Activated T-helper 2 cell treated with anti-CD3 and anti-CD28 coated beads, Interferon-gamma antibody, Interleukin-2, Interleukin-4, amounts not matched to agents 10 μg/mL and 5 μg/mL and 100 μg/mL, durations not matched to agents 14 hours and 24 hours and 36 hours (primary cell): ENCODE results near the gene RALGPS1. TPM values are rescaled to one million over a fixed set of nuclear protein-coding genes. Genes with fewer than 3 reads are reported as not detected.

ENCODE experiments used
- DNase-seq: peaks from one replicate; pipeline ENCODE4 v3.0.0; 2021; ENCODE audit warnings: low spot score
- H3K27ac Mint-ChIP-seq: one replicate; pipeline ENCODE4 v1.8.0; 2021; ENCODE audit warnings: mixed read lengths
- H3K27me3 Mint-ChIP-seq: one replicate; pipeline ENCODE4 v1.8.0; 2021; ENCODE audit warnings: low read depth, mixed read lengths
- H3K36me3 Mint-ChIP-seq: one replicate; pipeline ENCODE4 v1.8.0; 2021; ENCODE audit warnings: low read depth, mixed read lengths
- H3K4me1 Mint-ChIP-seq: one replicate; pipeline ENCODE4 v1.8.0; 2021; ENCODE audit warnings: low read depth, mixed read lengths
- H3K4me3 Mint-ChIP-seq: one replicate; pipeline ENCODE4 v1.8.0; 2021; ENCODE audit warnings: low read depth, mild to moderate bottlenecking, moderate library complexity, mixed read lengths
- H3K9me3 Mint-ChIP-seq: one replicate; pipeline ENCODE4 v1.8.0; 2021; ENCODE audit warnings: mixed read lengths
- intact Hi-C: fragments of 100-400 bp; cut with micrococcal nuclease; formaldehyde crosslinking; loops from one replicate; pipeline ENCODE4 v1.15.1; 2023
- total RNA-seq: library from RNA; stranded (reverse); gene quantifications from 2 replicates; pipeline ENCODE4 v1.2.3, GENCODE V29; 2022

Gene RALGPS1
- total RNA-seq, 1 donor from 2014 or later = 2.4 TPM

GRCh38 chr9:127202461-127203169, 288.0 kb downstream of the RALGPS1 start:
- no peak overlapping the region for H3K27ac Mint-ChIP-seq
- H3K4me3 Mint-ChIP-seq = no peak overlapping the region
- peaks cover 5% of the 10 kb centered on the region for H3K4me1 Mint-ChIP-seq
- H3K9me3 Mint-ChIP-seq = no peaks in the 10 kb centered on the region
- intact Hi-C loops = no loop called here
- peaks cover 7% of the 10 kb centered on the region for H3K27me3 Mint-ChIP-seq
- no peaks in the 10 kb centered on the region for H3K36me3 Mint-ChIP-seq
- DNase-seq = no peak

GRCh38 chr9:127203681-127204327, 289.2 kb downstream of the RALGPS1 start:
- Mint-ChIP-seq H3K27me3 (peaks cover 6% of the 10 kb centered on the region), H3K9me3 (no peaks in the 10 kb centered on the region), H3K36me3 (no peaks in the 10 kb centered on the region), H3K4me1 (peaks cover under 1% of the 10 kb centered on the region), H3K27ac (no peak overlapping the region), H3K4me3 (no peak overlapping the region)
- no peak for DNase-seq
- intact Hi-C loops = no loop called here

DNA sequence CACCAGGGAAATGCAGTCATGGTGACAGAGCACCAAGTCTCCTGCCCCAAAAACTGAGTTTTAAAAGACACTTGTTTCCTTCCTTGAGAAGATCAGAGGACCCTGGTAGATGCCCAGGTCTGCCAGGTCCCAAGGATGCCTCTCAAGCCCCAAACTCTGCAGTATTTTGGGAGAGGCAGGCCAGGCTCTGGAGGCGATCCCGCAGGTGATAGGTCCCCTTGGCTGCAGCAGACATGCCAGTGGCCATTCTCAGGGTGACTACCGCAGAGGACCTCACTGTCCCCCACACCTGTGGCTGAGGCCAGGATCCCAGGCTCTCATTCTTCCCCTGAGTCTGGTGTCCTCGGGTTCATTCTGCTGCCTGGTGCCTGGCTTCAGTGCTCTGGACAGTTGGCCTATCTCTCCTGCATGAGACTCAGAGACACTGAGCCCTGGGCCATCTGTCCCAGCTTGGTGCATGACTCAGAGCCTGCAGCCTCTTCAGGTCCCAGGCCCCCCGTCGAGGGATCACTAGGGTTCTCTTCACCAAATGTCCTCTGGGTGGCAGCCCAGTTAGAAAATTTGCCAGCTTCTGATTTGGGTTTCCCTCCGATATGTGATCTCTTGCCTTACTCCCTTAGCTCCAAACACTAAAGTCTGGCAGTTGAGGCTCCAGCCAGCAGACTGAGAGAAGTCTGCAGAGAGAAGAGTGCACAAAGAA, 290.3 kb downstream of the RALGPS1 start:
- Mint-ChIP-seq H3K4me3 (no peak overlapping the region), H3K4me1 (no peaks in the 10 kb centered on the region), H3K27ac (no peak overlapping the region), H3K27me3 (peaks cover 8% of the 10 kb centered on the region), H3K9me3 (no peaks in the 10 kb centered on the region), H3K36me3 (no peaks in the 10 kb centered on the region)
- intact Hi-C loops = no loop called here
- no peak for DNase-seq

- H3K27me3 Mint-ChIP-seq = peaks cover 11% of the 10 kb centered on the region
- no peaks in the 10 kb centered on the region for H3K36me3 Mint-ChIP-seq
- no peaks in the 10 kb centered on the region for H3K4me1 Mint-ChIP-seq
- H3K9me3 Mint-ChIP-seq = no peaks in the 10 kb centered on the region
- no peak overlapping the region for H3K27ac Mint-ChIP-seq
- intact Hi-C loops = no loop called here
- DNase-seq = no peak
- no peak overlapping the region for H3K4me3 Mint-ChIP-seq
Observed at GRCh38 chr9:127205952-127206351, 291.4 kb downstream of the RALGPS1 start.

- H3K27ac Mint-ChIP-seq = no peak overlapping the region
- H3K4me3 Mint-ChIP-seq = no peak overlapping the region
- DNase-seq = no peak
- H3K4me1 Mint-ChIP-seq = no peaks in the 10 kb centered on the region
- no peaks in the 10 kb centered on the region for H3K36me3 Mint-ChIP-seq
- no peaks in the 10 kb centered on the region for H3K9me3 Mint-ChIP-seq
- H3K27me3 Mint-ChIP-seq = peaks cover 12% of the 10 kb centered on the region
- intact Hi-C loops = no loop called here
Observed at GRCh38 chr9:127206666-127207065, 292.1 kb downstream of the RALGPS1 start.

- Mint-ChIP-seq H3K9me3 (no peaks in the 10 kb centered on the region), H3K36me3 (no peaks in the 10 kb centered on the region), H3K27ac (no peak overlapping the region), H3K27me3 (peaks cover 12% of the 10 kb centered on the region), H3K4me1 (no peaks in the 10 kb centered on the region), H3K4me3 (no peak overlapping the region)
- intact Hi-C loops = no loop called here
- no peak for DNase-seq
Observed at GRCh38 chr9:127207734-127208410, 293.3 kb downstream of the RALGPS1 start.

DNA sequence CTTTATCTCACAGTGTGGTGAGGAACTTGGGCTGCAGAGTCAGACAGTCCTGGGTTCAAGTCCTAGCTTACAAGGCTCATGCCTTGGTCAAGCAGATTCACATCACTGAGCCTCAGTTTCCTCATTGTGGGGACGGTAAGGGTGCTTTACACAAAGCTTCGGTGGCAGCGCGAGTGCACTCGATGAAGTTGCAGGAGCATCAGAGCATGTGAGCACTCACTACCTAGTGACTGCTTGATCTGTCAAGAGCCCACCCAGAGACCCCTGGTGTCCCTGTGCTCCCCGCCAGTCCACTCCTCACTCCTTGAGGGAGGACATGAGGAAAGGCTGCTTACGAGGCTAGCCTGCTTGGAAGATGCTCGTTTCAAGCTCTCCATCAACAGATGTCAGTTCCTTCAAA, 293.8 kb downstream of the RALGPS1 start:
- no peak overlapping the region for H3K27ac Mint-ChIP-seq
- H3K4me3 Mint-ChIP-seq = no peak overlapping the region
- H3K36me3 Mint-ChIP-seq = no peaks in the 10 kb centered on the region
- H3K27me3 Mint-ChIP-seq = peaks cover 10% of the 10 kb centered on the region
- no peaks in the 10 kb centered on the region for H3K4me1 Mint-ChIP-seq
- no peaks in the 10 kb centered on the region for H3K9me3 Mint-ChIP-seq
- no peak for DNase-seq
- intact Hi-C loops = no loop called here

- Mint-ChIP-seq H3K4me1 (no peaks in the 10 kb centered on the region), H3K36me3 (no peaks in the 10 kb centered on the region), H3K9me3 (no peaks in the 10 kb centered on the region), H3K27ac (no peak overlapping the region), H3K27me3 (peaks cover 11% of the 10 kb centered on the region), H3K4me3 (no peak overlapping the region)
- DNase-seq = no peak
- intact Hi-C loops = no loop called here
Observed at GRCh38 chr9:127209220-127209619, 294.6 kb downstream of the RALGPS1 start.

DNA sequence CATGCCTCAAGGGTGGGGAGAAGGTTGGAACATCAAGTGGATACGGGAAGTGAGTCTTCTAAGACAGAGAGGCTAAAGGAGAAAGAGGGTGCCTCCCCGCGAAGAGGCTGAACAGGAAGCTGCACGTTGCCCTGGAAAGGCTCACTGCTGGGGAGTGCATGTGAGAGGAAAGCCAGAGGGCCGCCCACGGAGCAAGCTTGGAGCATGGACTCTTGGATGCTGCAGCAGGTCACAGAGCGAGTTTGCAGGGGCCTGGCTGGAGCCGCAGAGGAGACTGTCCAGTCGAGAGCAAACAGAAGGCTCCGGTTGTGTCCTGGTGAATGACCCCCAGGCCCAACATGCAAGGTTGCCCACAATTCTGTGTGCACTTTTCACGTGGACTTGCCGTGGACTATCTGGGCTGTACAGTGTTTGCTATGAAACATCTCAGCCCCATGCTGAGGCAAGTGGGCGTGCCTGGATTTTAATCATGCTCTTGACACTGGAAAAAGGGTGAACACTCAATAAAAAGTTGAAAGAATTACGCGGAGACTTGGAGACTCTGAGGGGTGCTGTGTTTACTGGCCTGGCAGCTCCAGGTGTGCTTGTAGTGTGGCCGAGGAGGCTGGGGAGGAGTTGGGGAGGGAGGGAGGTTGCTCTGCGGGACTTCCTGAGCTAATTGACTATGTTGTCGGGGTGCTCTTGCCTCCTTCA, 295.5 kb downstream of the RALGPS1 start:
- H3K36me3 Mint-ChIP-seq = no peaks in the 10 kb centered on the region
- H3K27me3 Mint-ChIP-seq = peaks cover 13% of the 10 kb centered on the region
- DNase-seq = no peak
- H3K9me3 Mint-ChIP-seq = no peaks in the 10 kb centered on the region
- H3K4me1 Mint-ChIP-seq = peaks cover 2% of the 10 kb centered on the region
- intact Hi-C loops = loop anchor here (10.0 kb wide), 1 partner anchor 215 kb away; the partner anchor contains the start of gene ZNF79
- no peak overlapping the region for H3K4me3 Mint-ChIP-seq
- H3K27ac Mint-ChIP-seq = no peak overlapping the region

DNA sequence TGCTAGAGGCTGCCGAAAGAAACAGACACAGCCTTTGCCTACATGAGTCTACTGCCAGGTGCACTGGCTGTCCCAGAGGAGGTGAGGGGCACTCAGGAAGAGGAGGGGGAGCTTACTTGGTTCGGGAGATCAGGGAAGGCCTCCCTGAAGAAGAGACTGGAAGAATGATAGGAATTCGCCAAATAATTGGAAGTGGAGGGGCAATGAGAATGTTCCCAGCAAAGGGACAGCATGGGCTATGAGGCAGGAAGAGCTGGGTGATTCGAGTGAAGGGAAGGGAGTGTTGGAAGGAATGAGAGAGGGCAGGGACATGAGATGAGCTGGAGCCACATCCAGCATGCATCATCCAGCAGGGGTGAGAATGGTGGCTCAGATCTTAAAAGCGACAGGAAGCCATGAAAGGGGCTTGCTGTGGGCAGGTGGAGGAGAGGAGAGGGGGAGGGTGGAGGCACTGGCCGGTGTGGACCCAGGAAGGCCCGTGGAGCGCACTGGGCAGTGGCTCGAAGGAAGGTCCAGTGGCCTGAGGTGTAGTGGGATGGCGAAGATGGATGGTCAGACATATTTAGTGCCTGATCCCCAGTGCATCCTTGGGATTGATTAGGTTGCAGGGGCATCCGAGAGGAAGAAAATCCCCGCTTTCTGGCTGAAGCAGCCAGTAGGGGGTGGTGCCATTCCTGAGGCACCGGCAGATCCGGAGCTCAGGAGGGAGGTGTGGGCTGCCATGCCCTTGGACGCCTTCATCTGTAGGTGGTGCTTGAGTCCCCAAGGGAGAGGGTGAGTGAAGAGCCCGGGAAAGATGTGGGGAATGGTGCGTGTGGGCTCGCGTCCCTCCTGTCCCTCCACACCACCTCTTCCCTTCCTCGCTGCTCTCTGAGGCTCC, 296.5 kb downstream of the RALGPS1 start:
- Mint-ChIP-seq H3K27ac (no peak overlapping the region), H3K36me3 (no peaks in the 10 kb centered on the region), H3K4me1 (peaks cover 2% of the 10 kb centered on the region), H3K27me3 (peaks cover 13% of the 10 kb centered on the region), H3K4me3 (no peak overlapping the region), H3K9me3 (no peaks in the 10 kb centered on the region)
- intact Hi-C loops = loop anchor here (10.0 kb wide), 1 partner anchor 214 kb away; the partner anchor contains the start of gene ZNF79
- no peak for DNase-seq

DNA sequence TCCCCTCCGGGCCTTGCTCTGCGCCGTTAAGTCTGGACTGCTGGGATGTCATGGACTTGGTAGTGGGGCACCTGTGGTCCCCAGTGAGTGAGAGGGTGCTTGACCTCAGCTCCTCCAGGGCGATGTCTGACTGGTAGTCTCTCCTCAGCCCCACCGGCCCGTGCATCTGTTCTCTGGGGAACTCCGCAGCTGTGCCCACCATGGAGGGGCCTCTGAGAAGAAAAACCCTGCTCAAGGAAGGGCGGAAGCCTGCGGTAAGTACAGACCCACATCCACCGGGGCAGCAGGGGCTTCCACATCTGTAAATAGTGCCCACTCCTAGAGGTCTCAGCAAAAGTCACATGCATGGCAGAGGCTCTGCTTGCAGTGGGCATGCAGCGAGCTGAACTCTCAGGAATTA, 297.4 kb downstream of the RALGPS1 start:
- no peak overlapping the region for H3K27ac Mint-ChIP-seq
- no peaks in the 10 kb centered on the region for H3K36me3 Mint-ChIP-seq
- H3K4me1 Mint-ChIP-seq = peaks cover 2% of the 10 kb centered on the region
- no peak overlapping the region for H3K4me3 Mint-ChIP-seq
- DNase-seq = no peak
- intact Hi-C loops = loop anchor here (10.0 kb wide), 1 partner anchor 213 kb away; the partner anchor contains the start of gene ZNF79
- peaks cover 18% of the 10 kb centered on the region for H3K27me3 Mint-ChIP-seq
- H3K9me3 Mint-ChIP-seq = no peaks in the 10 kb centered on the region
